CD14-positive monocyte (primary cell): Measurements from ENCODE around the gene ITGB2. TPM values are rescaled to one million over a fixed set of nuclear protein-coding genes. Genes with fewer than 3 reads are reported as not detected.

Experiments
- DNase-seq, 3 donors: peaks; one replicate each; pipeline ENCODE4 v3.0.0-alpha.2; 2011 to 2022
- H2AFZ ChIP-seq: 2 replicates; pipeline ENCODE4 v1.6.0; 2012; ENCODE audit warnings: mild to moderate bottlenecking, low read depth, low read length, inconsistent platforms; ENCODE audit not compliant: insufficient read depth, poor library complexity, severe bottlenecking
- H3K27ac ChIP-seq, 2 donors: 1 replicate in 1 of 2; 2 replicates in 1 of 2; pipeline ENCODE4 v1.5.1; 2012 to 2013; ENCODE audit warnings: low read length in 2 of 2, control low read depth in 1 of 2, inconsistent platforms in 1 of 2, low read depth in 1 of 2, mild to moderate bottlenecking in 1 of 2
- H3K27me3 ChIP-seq, 2 donors: one replicate each; pipeline versions ENCODE4 v1.6.0 to v1.6.1; 2011 to 2013; ENCODE audit warnings: low read length in 2 of 2; ENCODE audit not compliant: control insufficient read depth in 2 of 2, insufficient read depth in 2 of 2
- H3K36me3 ChIP-seq, 2 donors: replicated peaks in 1 of 2; 1 replicate in 1 of 2; 2 replicates in 1 of 2; pipeline versions ENCODE4 v1.5.1 to v1.6.1; 2012 to 2013; ENCODE audit warnings: low read length in 2 of 2, control low read depth in 1 of 2, inconsistent platforms in 1 of 2, mild to moderate bottlenecking in 1 of 2; ENCODE audit not compliant: insufficient read depth in 2 of 2, control insufficient read depth in 1 of 2
- H3K4me1 ChIP-seq, 2 donors: 1 replicate in 1 of 2; 2 replicates in 1 of 2; pipeline versions ENCODE4 v1.5.1 to v1.6.1; 2012 to 2013; ENCODE audit warnings: low read length in 2 of 2, control low read depth in 1 of 2, inconsistent platforms in 1 of 2, mild to moderate bottlenecking in 1 of 2, moderate library complexity in 1 of 2; ENCODE audit not compliant: insufficient read depth in 2 of 2, control insufficient read depth in 1 of 2
- H3K4me2 ChIP-seq: replicated peaks from 2 replicates; pipeline ENCODE3; 2012; ENCODE audit warnings: low read length, moderate library complexity, mild to moderate bottlenecking; ENCODE audit not compliant: poor library complexity, severe bottlenecking; ENCODE audit errors: extremely low read depth
- H3K4me3 ChIP-seq, 3 experiments: fragments of 200-600 bp in 1 of 3; sonication (generic) in 1 of 3; replicated peaks in 1 of 3; 1 replicate in 2 of 3; 2 replicates in 1 of 3; pipeline ENCODE4 v1.5.1; 2011 to 2013; ENCODE audit warnings: low read length in 3 of 3, mild to moderate bottlenecking in 3 of 3, control low read depth in 2 of 3, low read depth in 2 of 3, inconsistent platforms in 1 of 3, moderate library complexity in 1 of 3
- H3K79me2 ChIP-seq: 2 replicates; pipeline ENCODE4 v1.6.0; 2012; ENCODE audit warnings: mild to moderate bottlenecking, control low read depth, inconsistent platforms, low read length, moderate library complexity; ENCODE audit not compliant: insufficient read depth
- H3K9ac ChIP-seq: 2 replicates; pipeline ENCODE4 v1.6.0; 2017; ENCODE audit warnings: low read length, mild to moderate bottlenecking; ENCODE audit not compliant: insufficient read depth, poor library complexity, severe bottlenecking
- H3K9me3 ChIP-seq, 2 donors: replicated peaks in 1 of 2; 1 replicate in 1 of 2; 2 replicates in 1 of 2; pipeline versions ENCODE4 v1.5.1 to v1.6.1; 2012 to 2013; ENCODE audit warnings: low read length in 2 of 2, control low read depth in 1 of 2; ENCODE audit not compliant: control insufficient read depth in 1 of 2, insufficient read depth in 1 of 2
- H4K20me1 ChIP-seq: 2 replicates; pipeline ENCODE4 v1.6.0; 2012; ENCODE audit warnings: mild to moderate bottlenecking, low read length, control low read depth, moderate library complexity; ENCODE audit not compliant: insufficient read depth
- H3K27ac Mint-ChIP-seq, 7 donors: one replicate each; pipeline ENCODE4 v1.8.0; 2020; ENCODE audit warnings: mild to moderate bottlenecking in 7 of 7, mixed read lengths in 7 of 7, moderate library complexity in 6 of 7, inconsistent platforms in 2 of 7
- H3K27me3 Mint-ChIP-seq, 3 donors: one replicate each; pipeline ENCODE4 v1.8.0; 2021 to 2022; ENCODE audit warnings: low read depth in 3 of 3, mild to moderate bottlenecking in 3 of 3, mixed read lengths in 3 of 3, moderate library complexity in 3 of 3, inconsistent platforms in 1 of 3
- H3K36me3 Mint-ChIP-seq, 2 donors: one replicate each; pipeline ENCODE4 v1.8.0; 2020; ENCODE audit warnings: mixed read lengths in 2 of 2, inconsistent platforms in 1 of 2, mild to moderate bottlenecking in 1 of 2
- H3K4me1 Mint-ChIP-seq: one replicate; pipeline ENCODE4 v1.8.0; 2020; ENCODE audit warnings: mild to moderate bottlenecking, mixed read lengths
- H3K4me3 Mint-ChIP-seq, 2 donors: one replicate each; pipeline ENCODE4 v1.8.0; 2020; ENCODE audit warnings: mild to moderate bottlenecking in 2 of 2, mixed read lengths in 2 of 2, moderate library complexity in 1 of 2
- H3K9me3 Mint-ChIP-seq, 7 donors: one replicate each; pipeline ENCODE4 v1.8.0; 2020 to 2022; ENCODE audit warnings: mixed read lengths in 7 of 7, mild to moderate bottlenecking in 6 of 7, moderate library complexity in 6 of 7, inconsistent platforms in 2 of 7
- CTCF ChIP-seq: fragments of 200-600 bp; IDR thresholded peaks from one replicate; pipeline ENCODE4 v1.8.0; 2022; ENCODE audit warnings: antibody characterized with exemption, mild to moderate bottlenecking
- WGBS: methylation state at CpG from one replicate; pipeline ENCODE4 v1.1.5; 2013; ENCODE audit warnings: missing lambda C conversion rate; ENCODE audit not compliant: insufficient coverage; 5-methylcytosine and 5-hydroxymethylcytosine counted together
- intact Hi-C, 2 donors: fragments of 100-400 bp; cut with micrococcal nuclease; formaldehyde crosslinking; loops; one replicate each; pipeline versions ENCODE4 v1.15.0 to v1.15.1; 2023
- polyA plus RNA-seq, 3 donors: library from polyadenylated mRNA; depleted of rRNA in 1 of 3; unstranded in 2 of 3; stranded (reverse) in 1 of 3; fragments of 300-500 nt in 2 of 3; fragments of >200 nt in 1 of 3; fragmentation: Illumina TruSeq in 2 of 3; gene quantifications; 1 replicate in 2 of 3; 2 replicates in 1 of 3; pipeline ENCODE4 v1.2.3, GENCODE V29; 2012 to 2021

The ITGB2 gene
- polyA plus RNA-seq, 3 donors: 1,470 to 1,628 (median 1,602) TPM

- Histone ChIP-seq H3K4me1 (peaks cover 20 to 29% of the 10 kb centered on the region in 2 donors), H3K9ac (peak within 1 kb of the TSS; percentile 69), H3K79me2 (peaks cover 46% of the 10 kb centered on the region), H3K27ac (peak within 1 kb of the TSS in 1 of 2 donors; percentile 47), H3K9me3 (peaks cover 3 to 6% of the 10 kb centered on the region in 2 donors), H3K36me3 (peaks cover 12 to 14% of the 10 kb centered on the region in 2 donors), H3K27me3 (no peaks in the 10 kb centered on the region), H2AFZ (peak within 1 kb of the TSS; percentile 86), H4K20me1 (peaks cover 27% of the 10 kb centered on the region), H3K4me3 (peak within 1 kb of the TSS; percentile 55 to 84 (median 55)), H3K4me2 (peak within 1 kb of the TSS; percentile 94)
- Mint-ChIP-seq H3K36me3 (peaks cover 24 to 32% of the 10 kb centered on the region in 2 donors), H3K27ac (peak within 1 kb of the TSS in 6 of 7 donors; percentile 53 to 85 (median 65)), H3K27me3 (peaks cover 0 to 2% (median 2%) of the 10 kb centered on the region in 3 donors), H3K4me3 (peak within 1 kb of the TSS; percentile 83 to 92), H3K4me1 (peaks cover 27% of the 10 kb centered on the region), H3K9me3 (peaks cover 0 to 9% (median 7%) of the 10 kb centered on the region in 7 donors)
- intact Hi-C loops: no loop called here
- DNase-seq: peak; percentile 48 to 52 (median 51)
- no peak for TF ChIP-seq CTCF
- 4% methylated on average over 69 of the region's 69 CpGs for WGBS
These were observed 18.9 kb upstream of the ITGB2 start, which contains the start of gene SLX9 for GRCh38 chr21:44939532-44940115. TSS of gene SLX9 (plus strand) at chr21:44940029. CDS start at chr21:44940058, 29 bp downstream.

- peak overlapping the region; percentile 86 for H2AFZ ChIP-seq
- H3K9ac ChIP-seq: peak overlapping the region; percentile 69
- peaks cover 22 to 31% of the 10 kb centered on the region in 2 donors for H3K4me1 ChIP-seq
- H3K79me2 ChIP-seq: peaks cover 52% of the 10 kb centered on the region
- Mint-ChIP-seq H3K27ac (peak overlapping the region in 5 of 7 donors; percentile 37 to 71 (median 53)), H3K36me3 (peaks cover 22 to 32% of the 10 kb centered on the region in 2 donors), H3K4me1 (peaks cover 31% of the 10 kb centered on the region), H3K27me3 (peaks cover 0 to 4% (median 2%) of the 10 kb centered on the region in 3 donors), H3K9me3 (peaks cover 0 to 9% (median 7%) of the 10 kb centered on the region in 7 donors), H3K4me3 (peak overlapping the region; percentile 80 to 87)
- H3K36me3 ChIP-seq: peaks cover 5 to 14% of the 10 kb centered on the region in 2 donors
- peaks cover 3 to 6% of the 10 kb centered on the region in 2 donors for H3K9me3 ChIP-seq
- WGBS: 91% methylated on average over 12 of the region's 18 CpGs
- peak overlapping the region; percentile 94 for H3K4me2 ChIP-seq
- no peak for DNase-seq
- no peaks in the 10 kb centered on the region for H3K27me3 ChIP-seq
- intact Hi-C loops: no loop called here
- no peak overlapping the region for H3K27ac ChIP-seq
- peak overlapping the region; percentile 55 to 84 (median 55) for H3K4me3 ChIP-seq
- H4K20me1 ChIP-seq: peaks cover 34% of the 10 kb centered on the region
- TF ChIP-seq CTCF: no peak
These were observed 18.3 kb upstream of the ITGB2 start for GRCh38 chr21:44938772-44939531.
